Measurements from ENCODE around the gene ONECUT3.

The ONECUT3 gene

DNA sequence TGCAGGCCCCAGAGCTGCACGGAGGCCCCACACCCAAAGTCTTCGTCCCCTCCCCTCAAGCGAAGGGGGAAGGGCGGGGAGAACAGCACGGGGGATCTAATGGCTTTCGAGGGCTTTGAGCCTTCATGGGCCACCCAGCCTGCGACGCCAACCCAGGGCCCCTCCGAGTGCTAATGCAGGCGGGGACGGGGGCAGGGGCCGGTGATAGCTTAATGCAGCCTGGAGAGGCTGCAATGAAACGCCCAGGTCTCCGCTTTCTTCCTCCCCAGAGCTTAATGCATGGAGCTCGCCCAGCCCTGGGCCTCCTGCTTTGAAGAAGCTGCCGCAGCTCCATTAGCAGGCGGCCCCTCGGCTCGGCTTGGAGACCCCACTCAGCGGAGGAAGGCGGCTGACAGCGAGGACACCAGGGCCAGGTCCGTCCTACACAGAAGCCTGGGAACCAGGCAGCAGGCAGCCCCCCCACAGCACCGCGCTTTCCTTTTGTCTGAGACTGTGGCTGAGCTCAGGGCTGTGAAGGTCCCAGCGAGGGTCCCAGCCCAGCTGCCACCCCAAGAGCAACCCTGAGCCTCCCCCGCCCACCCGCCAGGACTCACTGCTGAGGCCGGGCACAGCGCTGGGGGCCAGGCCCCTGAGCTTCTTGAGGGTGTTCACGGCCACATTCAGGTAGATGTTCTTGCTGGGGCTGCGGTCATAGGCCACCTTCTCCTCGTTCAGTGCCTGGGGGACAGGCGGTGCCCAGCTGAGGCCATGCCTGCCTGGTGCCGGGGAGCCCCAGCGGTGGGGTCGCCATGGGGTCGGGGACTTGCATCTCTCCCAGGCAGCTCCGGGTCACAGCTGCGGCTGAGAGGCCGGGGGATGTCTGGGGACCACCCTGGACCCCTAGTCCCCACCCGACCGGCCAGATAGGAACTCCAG lies 66.3 kb downstream of the ONECUT3 start:
- DNase-seq (ENCODE audit: low read depth), result no peak
- TF ChIP-seq, protein P1, sequence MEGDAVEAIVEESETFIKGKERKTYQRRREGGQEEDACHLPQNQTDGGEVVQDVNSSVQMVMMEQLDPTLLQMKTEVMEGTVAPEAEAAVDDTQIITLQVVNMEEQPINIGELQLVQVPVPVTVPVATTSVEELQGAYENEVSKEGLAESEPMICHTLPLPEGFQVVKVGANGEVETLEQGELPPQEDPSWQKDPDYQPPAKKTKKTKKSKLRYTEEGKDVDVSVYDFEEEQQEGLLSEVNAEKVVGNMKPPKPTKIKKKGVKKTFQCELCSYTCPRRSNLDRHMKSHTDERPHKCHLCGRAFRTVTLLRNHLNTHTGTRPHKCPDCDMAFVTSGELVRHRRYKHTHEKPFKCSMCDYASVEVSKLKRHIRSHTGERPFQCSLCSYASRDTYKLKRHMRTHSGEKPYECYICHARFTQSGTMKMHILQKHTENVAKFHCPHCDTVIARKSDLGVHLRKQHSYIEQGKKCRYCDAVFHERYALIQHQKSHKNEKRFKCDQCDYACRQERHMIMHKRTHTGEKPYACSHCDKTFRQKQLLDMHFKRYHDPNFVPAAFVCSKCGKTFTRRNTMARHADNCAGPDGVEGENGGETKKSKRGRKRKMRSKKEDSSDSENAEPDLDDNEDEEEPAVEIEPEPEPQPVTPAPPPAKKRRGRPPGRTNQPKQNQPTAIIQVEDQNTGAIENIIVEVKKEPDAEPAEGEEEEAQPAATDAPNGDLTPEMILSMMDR (conservative IDR thresholded peaks at IDR 0.05; ENCODE audit: low read length), result no peak
- no peak overlapping the region for H3K4me3 ChIP-seq (ENCODE audit: low read length)

DNA sequence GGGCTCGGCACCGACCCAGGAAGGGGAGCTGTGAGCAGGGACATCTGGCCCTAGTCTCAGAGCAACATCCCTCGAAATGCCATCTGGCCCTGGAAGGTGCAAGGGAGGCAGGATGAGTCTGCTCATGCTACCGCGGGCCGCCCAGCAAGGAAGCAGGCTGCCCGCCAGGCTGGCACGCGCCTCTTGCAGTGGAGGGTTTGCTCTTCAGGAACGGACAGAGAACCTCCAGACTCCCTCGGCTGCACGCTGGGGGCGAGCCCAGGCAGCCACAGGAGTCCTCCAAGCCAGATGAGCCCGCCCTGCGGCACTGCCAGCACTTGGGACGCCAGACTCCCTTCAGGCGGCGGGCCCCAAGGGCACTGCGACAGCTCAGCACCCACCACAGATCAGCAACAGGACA lies 68.9 kb downstream of the ONECUT3 start:
- H3K4me3 ChIP-seq (ENCODE audit: low read length), result no peak overlapping the region
- no peak for DNase-seq (ENCODE audit: low read depth)
- TF ChIP-seq, protein P1 (conservative IDR thresholded peaks at IDR 0.05; ENCODE audit: low read length), result no peak

DNA sequence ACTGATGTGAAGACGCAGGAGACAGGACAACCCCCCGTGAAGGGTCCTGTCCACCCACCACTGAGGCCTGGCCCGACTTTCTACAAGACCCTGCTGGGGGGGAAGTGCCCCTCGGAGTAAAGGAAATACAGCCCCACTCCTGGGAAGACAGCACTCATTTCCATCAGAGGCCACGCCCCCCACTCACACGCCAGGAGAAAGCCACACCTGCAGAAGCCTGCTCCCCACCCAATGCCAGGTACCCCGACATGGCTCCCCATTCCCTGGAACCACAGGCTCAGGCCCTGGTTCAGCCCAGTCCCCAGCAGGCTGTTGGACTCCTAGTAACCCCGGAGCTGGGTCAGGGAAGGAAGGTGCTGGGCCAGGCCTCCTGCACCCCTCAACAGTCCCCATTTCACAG lies 69.7 kb downstream of the ONECUT3 start:
- DNase-seq (ENCODE audit: low read depth), result no peak
- TF ChIP-seq, protein P1 (conservative IDR thresholded peaks at IDR 0.05; ENCODE audit: low read length), result no peak
- no peak overlapping the region for H3K4me3 ChIP-seq (ENCODE audit: low read length)

DNA sequence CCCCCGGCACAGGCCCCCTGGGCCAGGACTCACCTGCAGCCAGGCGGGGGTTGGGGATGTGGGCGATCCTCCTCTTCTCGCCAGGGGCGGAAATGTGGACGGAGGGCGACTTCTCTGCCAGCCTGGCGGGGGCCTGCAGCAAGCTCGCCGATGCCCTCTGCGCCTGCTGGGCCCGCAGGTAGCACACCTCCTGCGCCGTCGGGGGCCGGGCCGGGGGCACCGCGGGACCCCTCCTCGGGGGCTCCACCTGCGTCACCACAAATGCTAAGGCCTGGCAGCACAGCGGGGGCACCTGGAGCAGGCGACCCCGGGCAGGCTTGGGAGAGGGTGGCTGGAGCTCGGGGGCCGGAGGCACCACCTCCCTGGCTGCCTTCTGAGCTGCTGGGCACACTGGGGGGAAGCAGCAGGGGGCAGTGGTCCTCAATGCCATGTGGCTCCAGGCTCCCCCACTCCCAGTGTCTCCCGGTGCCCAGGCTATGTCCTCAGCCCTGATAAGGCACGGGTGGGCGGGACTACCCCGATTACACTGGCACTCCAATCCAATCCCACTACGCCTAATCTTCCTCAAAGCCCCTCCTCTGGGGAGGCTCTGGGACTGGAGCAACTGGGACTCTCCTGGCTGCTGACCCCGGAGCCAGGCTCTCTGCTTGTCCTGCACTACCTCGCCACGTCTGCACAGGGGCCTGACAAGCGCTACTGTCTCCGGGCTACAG lies 70.4 kb downstream of the ONECUT3 start:
- no peak overlapping the region for H3K4me3 ChIP-seq (ENCODE audit: low read length)
- TF ChIP-seq, protein P1 (conservative IDR thresholded peaks at IDR 0.05; ENCODE audit: low read length), result no peak
- no peak for DNase-seq (ENCODE audit: low read depth)

DNA sequence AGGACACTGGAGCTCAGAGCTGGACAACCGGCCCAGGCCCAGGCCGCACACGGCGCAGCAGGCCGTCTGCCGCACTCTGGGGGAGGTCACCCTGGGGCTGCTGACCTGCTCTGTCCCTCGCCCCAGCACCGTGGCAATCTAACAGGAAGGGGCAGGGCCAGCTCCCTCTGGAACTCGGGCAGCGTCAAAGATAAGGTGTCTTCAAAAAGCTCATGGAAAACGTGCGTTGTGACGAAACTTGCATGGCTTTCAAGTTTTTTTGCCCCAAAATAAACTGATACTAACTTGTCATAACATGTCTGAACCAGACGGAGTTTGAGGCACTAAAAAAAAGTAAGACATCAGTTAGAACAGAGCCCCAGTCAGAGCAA lies 70.9 kb downstream of the ONECUT3 start:
- H3K4me3 ChIP-seq (ENCODE audit: low read length), result no peak overlapping the region
- TF ChIP-seq, protein P1 (conservative IDR thresholded peaks at IDR 0.05; ENCODE audit: low read length), result no peak
- DNase-seq (ENCODE audit: low read depth), result no peak

DNA sequence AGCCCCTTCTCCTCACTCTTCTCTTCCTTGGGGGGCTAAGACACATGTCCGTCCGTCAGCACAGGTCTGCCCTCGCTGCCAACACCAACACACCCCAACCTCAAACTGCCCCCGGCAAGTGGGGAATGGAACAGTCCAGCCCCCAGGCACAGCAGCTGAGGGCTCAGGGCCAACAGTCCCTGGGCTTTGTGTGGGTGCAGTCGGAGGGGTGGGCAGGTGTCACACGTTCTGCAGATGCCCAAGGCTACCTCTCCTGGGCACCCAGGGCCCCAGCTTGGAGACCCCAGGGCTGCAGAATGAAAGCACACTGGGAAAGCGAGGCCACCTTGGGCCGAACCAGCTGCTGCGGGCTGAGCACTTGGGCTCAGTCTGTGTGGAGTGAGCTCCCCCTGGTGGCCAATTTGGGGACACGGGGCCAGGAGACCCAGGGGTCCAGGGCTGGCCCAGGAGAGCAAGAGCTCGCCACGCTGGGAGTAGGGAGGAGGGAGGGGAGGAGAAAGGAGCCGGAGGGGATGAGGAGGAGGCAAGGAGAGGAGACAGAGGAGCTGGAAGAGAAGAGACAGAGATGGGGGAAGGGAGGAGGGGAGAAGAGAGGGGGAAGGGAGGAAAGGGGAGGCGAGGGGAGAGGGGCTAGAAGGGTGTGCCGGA lies 72.7 kb downstream of the ONECUT3 start:
- TF ChIP-seq, protein P1 (conservative IDR thresholded peaks at IDR 0.05; ENCODE audit: low read length), result peak; percentile 75
- peak; percentile 52 for DNase-seq (ENCODE audit: low read depth)
- no peak overlapping the region for H3K4me3 ChIP-seq (ENCODE audit: low read length)

All from AG10803 (cell line).